ENCODE results near the gene EFNA5.

Gene EFNA5

GRCh38 chr5:107639990-107640389 is 30.7 kb downstream of the EFNA5 start:
- no peak for DNase-seq (ENCODE audit: low read depth)

GRCh38 chr5:107636555-107636954 is 34.2 kb downstream of the EFNA5 start:
- DNase-seq (ENCODE audit: low read depth), result no peak

GRCh38 chr5:107636068-107636467 is 34.7 kb downstream of the EFNA5 start:
- DNase-seq (ENCODE audit: low read depth), result no peak

GRCh38 chr5:107634981-107635848 is 35.5 kb downstream of the EFNA5 start:
- no peak for DNase-seq (ENCODE audit: low read depth)

- no peak for DNase-seq (ENCODE audit: low read depth)
These were observed 37.4 kb downstream of the EFNA5 start for GRCh38 chr5:107633171-107633901.

- no peak for DNase-seq (ENCODE audit: low read depth)
These were observed 38.9 kb downstream of the EFNA5 start for GRCh38 chr5:107631805-107632362.

GRCh38 chr5:107630184-107630583 is 40.6 kb downstream of the EFNA5 start:
- no peak for DNase-seq (ENCODE audit: low read depth)

GRCh38 chr5:107624235-107624634 is 46.5 kb downstream of the EFNA5 start:
- no peak for DNase-seq (ENCODE audit: low read depth)

- no peak for DNase-seq (ENCODE audit: low read depth)
These were observed 49.6 kb downstream of the EFNA5 start for GRCh38 chr5:107621089-107621488.

GRCh38 chr5:107619781-107620180 is 51.0 kb downstream of the EFNA5 start:
- DNase-seq (ENCODE audit: low read depth), result no peak

- DNase-seq (ENCODE audit: low read depth), result no peak
These were observed 52.5 kb downstream of the EFNA5 start for GRCh38 chr5:107618242-107618641.

- DNase-seq (ENCODE audit: low read depth), result no peak
These were observed 53.7 kb downstream of the EFNA5 start for GRCh38 chr5:107617052-107617451.

- no peak for DNase-seq (ENCODE audit: low read depth)
These were observed 54.5 kb downstream of the EFNA5 start for GRCh38 chr5:107616213-107616612.

GRCh38 chr5:107615299-107615817 is 55.4 kb downstream of the EFNA5 start:
- DNase-seq (ENCODE audit: low read depth), result no peak

- no peak for DNase-seq (ENCODE audit: low read depth)
These were observed 58.2 kb downstream of the EFNA5 start for GRCh38 chr5:107612541-107612940.

GRCh38 chr5:107610798-107611197 is 59.9 kb downstream of the EFNA5 start:
- no peak for DNase-seq (ENCODE audit: low read depth)

GRCh38 chr5:107607671-107608345 is 62.9 kb downstream of the EFNA5 start:
- no peak for DNase-seq (ENCODE audit: low read depth)

GRCh38 chr5:107607196-107607595 is 63.5 kb downstream of the EFNA5 start:
- no peak for DNase-seq (ENCODE audit: low read depth)

GRCh38 chr5:107605596-107606125 is 65.1 kb downstream of the EFNA5 start:
- DNase-seq (ENCODE audit: low read depth), result no peak

- DNase-seq (ENCODE audit: low read depth), result no peak
These were observed 65.7 kb downstream of the EFNA5 start for GRCh38 chr5:107604990-107605389.

GRCh38 chr5:107604146-107604910 is 66.4 kb downstream of the EFNA5 start:
- DNase-seq (ENCODE audit: low read depth), result no peak

Data from non-pigmented ciliary epithelial cell (primary cell).